ENCODE results near the gene TTLL10. TPM values are rescaled to one million over a fixed set of nuclear protein-coding genes. Genes with fewer than 3 reads are reported as not detected.

TTLL10 gene
- total RNA-seq, 1 donor from 2014 or later = not detected

GRCh38 chr1:1233567-1233892 is 59.9 kb downstream of the TTLL10 start:
- no peak for FAIRE-seq
- H3K4me1 ChIP-seq (ENCODE audit: insufficient read depth, low read length) = peaks cover 14% of the 10 kb centered on the region
- H3K9me3 ChIP-seq (ENCODE audit: insufficient read depth, low read depth, low read length) = peaks cover 9% of the 10 kb centered on the region
- H3K27ac ChIP-seq (ENCODE audit: low read depth, low read length) = no peak overlapping the region
- Mint-ChIP-seq H3K27ac (ENCODE audit: unreplicated experiment) (no peak overlapping the region), H3K27me3 (ENCODE audit: low read depth, unreplicated experiment) (no peaks in the 10 kb centered on the region), H3K4me1 (ENCODE audit: low read depth, unreplicated experiment) (peaks cover 13% of the 10 kb centered on the region), H3K36me3 (ENCODE audit: low read depth, unreplicated experiment) (peaks cover 8% of the 10 kb centered on the region), H3K4me3 (ENCODE audit: unreplicated experiment) (peak overlapping the region; percentile 69), H3K9me3 (ENCODE audit: unreplicated experiment) (peaks cover 2% of the 10 kb centered on the region)
- H3K79me2 ChIP-seq (ENCODE audit: insufficient read depth, low read length) = peaks cover 58% of the 10 kb centered on the region
- H3K27me3 ChIP-seq (ENCODE audit: insufficient read depth, low read length) = no peaks in the 10 kb centered on the region
- no peak for DNase-seq (ENCODE audit: low read depth)
- peaks cover 40% of the 10 kb centered on the region for H4K20me1 ChIP-seq (ENCODE audit: insufficient read depth, low read length)
- no peak overlapping the region for H3K4me3 ChIP-seq (ENCODE audit: insufficient read depth, low read depth, low read length)
- H3K4me2 ChIP-seq (ENCODE audit: low read length) = peak overlapping the region; percentile 77
- no peak overlapping the region for H3K9ac ChIP-seq (ENCODE audit: low read length)
- H2AFZ ChIP-seq (ENCODE audit: low read depth, low read length) = no peak overlapping the region
- no peaks in the 10 kb centered on the region for H3K36me3 ChIP-seq (ENCODE audit: insufficient read depth, low read length)
- TF ChIP-seq EZH2 (IDR thresholded peaks at IDR 0.05; ENCODE audit: insufficient read depth, low read length) = no peak
- TF ChIP-seq, protein P1, sequence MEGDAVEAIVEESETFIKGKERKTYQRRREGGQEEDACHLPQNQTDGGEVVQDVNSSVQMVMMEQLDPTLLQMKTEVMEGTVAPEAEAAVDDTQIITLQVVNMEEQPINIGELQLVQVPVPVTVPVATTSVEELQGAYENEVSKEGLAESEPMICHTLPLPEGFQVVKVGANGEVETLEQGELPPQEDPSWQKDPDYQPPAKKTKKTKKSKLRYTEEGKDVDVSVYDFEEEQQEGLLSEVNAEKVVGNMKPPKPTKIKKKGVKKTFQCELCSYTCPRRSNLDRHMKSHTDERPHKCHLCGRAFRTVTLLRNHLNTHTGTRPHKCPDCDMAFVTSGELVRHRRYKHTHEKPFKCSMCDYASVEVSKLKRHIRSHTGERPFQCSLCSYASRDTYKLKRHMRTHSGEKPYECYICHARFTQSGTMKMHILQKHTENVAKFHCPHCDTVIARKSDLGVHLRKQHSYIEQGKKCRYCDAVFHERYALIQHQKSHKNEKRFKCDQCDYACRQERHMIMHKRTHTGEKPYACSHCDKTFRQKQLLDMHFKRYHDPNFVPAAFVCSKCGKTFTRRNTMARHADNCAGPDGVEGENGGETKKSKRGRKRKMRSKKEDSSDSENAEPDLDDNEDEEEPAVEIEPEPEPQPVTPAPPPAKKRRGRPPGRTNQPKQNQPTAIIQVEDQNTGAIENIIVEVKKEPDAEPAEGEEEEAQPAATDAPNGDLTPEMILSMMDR (IDR thresholded peaks at IDR 0.05; ENCODE audit: insufficient read depth, low read depth, low read length) = no peak

DNA sequence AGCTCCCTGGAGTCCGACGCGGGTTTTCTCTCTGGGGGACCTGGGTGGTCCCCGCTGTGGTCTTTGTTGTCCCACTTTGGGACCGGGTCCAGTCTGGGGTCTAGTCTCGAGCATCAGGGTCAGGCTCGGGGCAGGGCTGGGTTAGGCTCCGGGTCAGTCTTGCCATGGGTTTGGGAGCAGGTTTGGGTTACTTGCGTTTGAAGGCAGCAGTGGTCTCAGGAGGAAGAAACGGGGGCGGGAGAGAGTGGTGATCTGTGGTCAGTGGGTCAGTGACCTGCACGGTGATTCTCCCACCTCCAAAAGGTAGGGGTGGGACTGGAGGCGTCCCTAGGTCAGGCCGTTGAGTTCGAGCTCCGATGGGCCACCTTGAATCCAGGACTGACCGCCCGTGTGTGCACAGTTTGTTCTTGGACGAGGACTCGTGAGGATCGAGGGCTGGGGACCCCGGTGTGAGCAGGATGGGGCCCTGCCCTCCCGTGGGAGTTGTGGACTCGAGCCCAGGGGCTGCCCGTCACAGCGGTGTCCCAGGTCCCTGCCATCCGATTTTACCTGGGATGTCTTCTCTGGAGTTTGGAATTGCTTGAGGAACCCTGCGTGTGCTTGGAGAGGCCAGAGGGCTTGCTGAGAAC is 60.6 kb downstream of the TTLL10 start:
- no peaks in the 10 kb centered on the region for H3K27me3 Mint-ChIP-seq (ENCODE audit: low read depth, unreplicated experiment)
- Histone ChIP-seq H3K9me3 (ENCODE audit: insufficient read depth, low read depth, low read length) (peaks cover 9% of the 10 kb centered on the region), H3K4me2 (ENCODE audit: low read length) (peak overlapping the region; percentile 77), H4K20me1 (ENCODE audit: insufficient read depth, low read length) (peaks cover 33% of the 10 kb centered on the region), H2AFZ (ENCODE audit: low read depth, low read length) (no peak overlapping the region), H3K4me1 (ENCODE audit: insufficient read depth, low read length) (peaks cover 14% of the 10 kb centered on the region), H3K9ac (ENCODE audit: low read length) (no peak overlapping the region), H3K36me3 (ENCODE audit: insufficient read depth, low read length) (no peaks in the 10 kb centered on the region), H3K79me2 (ENCODE audit: insufficient read depth, low read length) (peaks cover 51% of the 10 kb centered on the region), H3K27me3 (ENCODE audit: insufficient read depth, low read length) (no peaks in the 10 kb centered on the region), H3K27ac (ENCODE audit: low read depth, low read length) (no peak overlapping the region), H3K4me3 (ENCODE audit: insufficient read depth, low read depth, low read length) (no peak overlapping the region)
- peaks cover 13% of the 10 kb centered on the region for H3K4me1 Mint-ChIP-seq (ENCODE audit: low read depth, unreplicated experiment)
- DNase-seq (ENCODE audit: low read depth) = no peak
- H3K27ac Mint-ChIP-seq (ENCODE audit: unreplicated experiment) = no peak overlapping the region
- H3K36me3 Mint-ChIP-seq (ENCODE audit: low read depth, unreplicated experiment) = peaks cover 8% of the 10 kb centered on the region
- FAIRE-seq = no peak
- peaks cover 2% of the 10 kb centered on the region for H3K9me3 Mint-ChIP-seq (ENCODE audit: unreplicated experiment)
- peak overlapping the region; percentile 69 for H3K4me3 Mint-ChIP-seq (ENCODE audit: unreplicated experiment)
- TF ChIP-seq EZH2 (IDR thresholded peaks at IDR 0.05; ENCODE audit: insufficient read depth, low read length) = no peak
- TF ChIP-seq, protein P1 (IDR thresholded peaks at IDR 0.05; ENCODE audit: insufficient read depth, low read depth, low read length) = no peak

DNA sequence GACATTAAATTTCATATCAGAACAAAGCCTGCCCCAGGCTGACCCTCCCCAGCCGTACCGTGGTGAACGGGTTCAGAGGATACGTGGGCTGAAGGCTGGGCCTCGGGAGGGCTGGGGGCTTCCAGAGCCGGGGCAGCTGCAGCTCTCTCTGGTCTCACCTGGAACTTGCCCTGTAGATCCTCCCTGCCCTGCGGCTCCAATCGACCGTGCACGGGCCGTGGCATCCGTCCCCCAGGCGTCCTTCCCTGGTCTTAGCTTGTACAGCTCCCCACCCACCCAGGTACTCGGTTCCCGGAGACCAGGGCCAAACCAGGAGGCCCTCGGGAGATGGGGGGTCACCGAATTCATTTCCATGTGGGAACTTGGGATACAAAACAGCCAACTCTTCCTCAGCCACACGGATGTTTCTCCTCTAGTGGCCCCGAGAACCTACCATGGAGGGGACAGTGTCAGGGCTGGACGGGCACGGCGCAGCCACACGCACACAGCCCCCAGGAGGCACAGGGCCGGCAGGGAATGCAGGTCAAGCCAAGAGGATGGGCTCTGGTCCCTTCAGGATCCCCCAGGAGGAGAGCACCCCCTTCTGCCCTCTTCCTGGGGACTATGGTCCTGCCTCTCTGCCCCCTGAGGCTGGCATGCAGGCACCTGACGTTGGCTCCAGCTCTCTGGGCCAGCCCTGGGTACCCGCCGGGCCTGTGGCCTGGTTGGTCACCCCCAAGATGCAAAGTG is 61.5 kb downstream of the TTLL10 start:
- no peak overlapping the region for H3K27ac Mint-ChIP-seq (ENCODE audit: unreplicated experiment)
- peaks cover 2% of the 10 kb centered on the region for H3K9me3 Mint-ChIP-seq (ENCODE audit: unreplicated experiment)
- no peaks in the 10 kb centered on the region for H3K27me3 Mint-ChIP-seq (ENCODE audit: low read depth, unreplicated experiment)
- Histone ChIP-seq H3K36me3 (ENCODE audit: insufficient read depth, low read length) (no peaks in the 10 kb centered on the region), H3K4me1 (ENCODE audit: insufficient read depth, low read length) (peaks cover 8% of the 10 kb centered on the region), H2AFZ (ENCODE audit: low read depth, low read length) (no peak overlapping the region), H3K4me2 (ENCODE audit: low read length) (no peak overlapping the region), H3K27me3 (ENCODE audit: insufficient read depth, low read length) (no peaks in the 10 kb centered on the region), H3K27ac (ENCODE audit: low read depth, low read length) (no peak overlapping the region), H4K20me1 (ENCODE audit: insufficient read depth, low read length) (peaks cover 24% of the 10 kb centered on the region), H3K9me3 (ENCODE audit: insufficient read depth, low read depth, low read length) (peaks cover 9% of the 10 kb centered on the region), H3K79me2 (ENCODE audit: insufficient read depth, low read length) (peaks cover 42% of the 10 kb centered on the region), H3K9ac (ENCODE audit: low read length) (no peak overlapping the region), H3K4me3 (ENCODE audit: insufficient read depth, low read depth, low read length) (no peak overlapping the region)
- peaks cover 3% of the 10 kb centered on the region for H3K36me3 Mint-ChIP-seq (ENCODE audit: low read depth, unreplicated experiment)
- FAIRE-seq (no peak), DNase-seq (ENCODE audit: low read depth) (no peak)
- H3K4me3 Mint-ChIP-seq (ENCODE audit: unreplicated experiment) = peak overlapping the region; percentile 8
- TF ChIP-seq, protein P1 (IDR thresholded peaks at IDR 0.05; ENCODE audit: insufficient read depth, low read depth, low read length) = no peak
- no peak for TF ChIP-seq EZH2 (IDR thresholded peaks at IDR 0.05; ENCODE audit: insufficient read depth, low read length)
- peaks cover 8% of the 10 kb centered on the region for H3K4me1 Mint-ChIP-seq (ENCODE audit: low read depth, unreplicated experiment)

Measured in astrocyte (in vitro differentiated cells and primary cell).